NK-92 (cell line): ENCODE measurements around the gene FOXE3.

Experiments used
- DNase-seq: peaks from one replicate; lab custom pipeline; 2025; ENCODE audit not compliant: unreplicated experiment; lab: John Stamatoyannopoulos, UW

The FOXE3 gene

GRCh38 chr1:47403321-47403910 lies 12.7 kb upstream of the FOXE3 start:
- DNase-seq = no peak

GRCh38 chr1:47405697-47406096 lies 10.4 kb upstream of the FOXE3 start:
- DNase-seq = no peak

- no peak for DNase-seq
Measured at GRCh38 chr1:47406966-47407365, 9.1 kb upstream of the FOXE3 start.

GRCh38 chr1:47407481-47407880 lies 8.6 kb upstream of the FOXE3 start:
- DNase-seq = no peak

- DNase-seq = no peak
Measured at GRCh38 chr1:47409311-47410067, 6.6 kb upstream of the FOXE3 start.

GRCh38 chr1:47410068-47410455 lies 6.0 kb upstream of the FOXE3 start:
- DNase-seq = no peak

GRCh38 chr1:47411436-47411835 lies 4.6 kb upstream of the FOXE3 start:
- no peak for DNase-seq

GRCh38 chr1:47412437-47412836 lies 3.6 kb upstream of the FOXE3 start:
- DNase-seq = no peak

GRCh38 chr1:47416319-47417169 lies 459 bp downstream of the FOXE3 start:
- no peak for DNase-seq

- no peak for DNase-seq
Measured at GRCh38 chr1:47417170-47418044, 1.3 kb downstream of the FOXE3 start.

- no peak for DNase-seq
Measured at GRCh38 chr1:47418122-47418521, 2.0 kb downstream of the FOXE3 start.

- no peak for DNase-seq
Measured at GRCh38 chr1:47418681-47419325, 2.7 kb downstream of the FOXE3 start.

- DNase-seq = no peak
Measured at GRCh38 chr1:47420547-47420946, 4.5 kb downstream of the FOXE3 start.

GRCh38 chr1:47423872-47424271 lies 7.8 kb downstream of the FOXE3 start:
- no peak for DNase-seq

- DNase-seq = no peak
Measured at GRCh38 chr1:47424336-47424982, 8.4 kb downstream of the FOXE3 start.

- no peak for DNase-seq
Measured at GRCh38 chr1:47431534-47431933, 15.4 kb downstream of the FOXE3 start.

- DNase-seq = no peak
Measured at GRCh38 chr1:47432071-47433036, 16.3 kb downstream of the FOXE3 start.

- DNase-seq = no peak
Measured at GRCh38 chr1:47433037-47433421, 16.9 kb downstream of the FOXE3 start.
